Body of pancreas (tissue), 4 donors: ENCODE results near the gene UCN2.

Source experiments
- POLR2A ChIP-seq, 3 donors: fragments of 450-650 bp; IDR thresholded peaks; one replicate each; pipeline ENCODE4 v1.6.1; 2016; ENCODE audit warnings: antibody characterized with exemption in 3 of 3, mild to moderate bottlenecking in 2 of 3
- TF ChIP-seq, protein P1 (sequence below), 7 experiments: fragments of 450-650 bp in 4 of 7; fragments of 200-600 bp in 3 of 7; sonication (generic) in 3 of 7; IDR thresholded peaks; one replicate each; pipeline ENCODE4 v1.5.1; 2016 to 2019; ENCODE audit warnings: antibody characterized with exemption in 7 of 7

DNA sequence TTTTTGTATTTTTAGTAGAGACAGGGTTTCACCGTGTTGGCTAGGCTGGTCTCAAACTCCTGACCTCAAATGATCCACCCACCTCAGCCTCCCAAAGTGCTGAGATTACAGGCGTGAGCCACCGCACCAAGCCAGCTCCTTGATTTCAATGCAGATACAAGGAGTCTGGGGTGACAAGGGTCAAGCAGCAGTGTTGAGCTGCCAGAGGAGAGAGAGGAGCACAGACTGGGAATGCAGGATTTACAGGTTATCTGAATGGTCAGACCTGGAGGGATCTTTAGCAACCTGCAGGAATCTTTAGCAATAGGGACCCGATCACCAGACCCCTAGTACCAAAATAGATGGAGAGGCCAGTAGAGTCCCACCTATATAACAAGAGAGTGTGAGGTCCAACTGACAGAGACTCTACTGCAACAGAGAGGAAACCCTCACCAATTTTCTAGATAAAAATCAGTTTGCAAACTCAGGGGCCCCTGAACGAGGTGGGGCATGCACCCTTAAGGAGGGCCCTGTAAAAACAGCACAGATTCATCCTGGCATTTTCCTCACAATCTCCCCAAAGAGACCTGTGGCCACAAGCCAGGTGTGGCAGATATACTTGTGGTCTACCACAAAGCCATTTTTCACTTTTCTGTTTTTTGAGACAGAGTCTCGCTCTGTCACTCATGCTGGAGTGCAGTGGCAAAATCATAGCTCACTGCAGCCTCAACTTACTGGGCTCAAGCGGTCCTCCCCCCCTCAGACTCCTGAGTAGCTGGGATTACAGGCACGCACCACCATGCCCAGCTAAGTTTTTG lies 49.0 kb downstream of the UCN2 start:
- TF ChIP-seq POLR2A (IDR thresholded peaks at IDR 0.05), result no peak
- TF ChIP-seq, protein P1, sequence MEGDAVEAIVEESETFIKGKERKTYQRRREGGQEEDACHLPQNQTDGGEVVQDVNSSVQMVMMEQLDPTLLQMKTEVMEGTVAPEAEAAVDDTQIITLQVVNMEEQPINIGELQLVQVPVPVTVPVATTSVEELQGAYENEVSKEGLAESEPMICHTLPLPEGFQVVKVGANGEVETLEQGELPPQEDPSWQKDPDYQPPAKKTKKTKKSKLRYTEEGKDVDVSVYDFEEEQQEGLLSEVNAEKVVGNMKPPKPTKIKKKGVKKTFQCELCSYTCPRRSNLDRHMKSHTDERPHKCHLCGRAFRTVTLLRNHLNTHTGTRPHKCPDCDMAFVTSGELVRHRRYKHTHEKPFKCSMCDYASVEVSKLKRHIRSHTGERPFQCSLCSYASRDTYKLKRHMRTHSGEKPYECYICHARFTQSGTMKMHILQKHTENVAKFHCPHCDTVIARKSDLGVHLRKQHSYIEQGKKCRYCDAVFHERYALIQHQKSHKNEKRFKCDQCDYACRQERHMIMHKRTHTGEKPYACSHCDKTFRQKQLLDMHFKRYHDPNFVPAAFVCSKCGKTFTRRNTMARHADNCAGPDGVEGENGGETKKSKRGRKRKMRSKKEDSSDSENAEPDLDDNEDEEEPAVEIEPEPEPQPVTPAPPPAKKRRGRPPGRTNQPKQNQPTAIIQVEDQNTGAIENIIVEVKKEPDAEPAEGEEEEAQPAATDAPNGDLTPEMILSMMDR (IDR thresholded peaks at IDR 0.05), result no peak
